HEK293T (cell line): ENCODE data around the gene THAP3.

Experiments
- CTCF ChIA-PET: fragments of 350-600 bp; formaldehyde crosslinking; extraction: SDS; loops from one replicate; lab custom pipeline; 2021; ENCODE audit warnings: antibody characterized with exemption, inconsistent platforms; lab: Yijun Ruan, JAX
- POLR2A ChIA-PET: fragments of 350-600 bp; formaldehyde crosslinking; extraction: SDS; loops from one replicate; lab custom pipeline; 2020; ENCODE audit warnings: antibody characterized with exemption, inconsistent platforms; lab: Yijun Ruan, JAX
- DNase-seq: peaks from one replicate; pipeline ENCODE4 v3.0.0; 2012; ENCODE audit warnings: mixed read lengths; ENCODE audit errors: extremely low spot score
- ARNT ChIP-seq: fragments of 450-650 bp; IDR thresholded peaks from 2 replicates; pipeline ENCODE4 v1.6.1; 2017; ENCODE audit warnings: mild to moderate bottlenecking
- BHLHE40 ChIP-seq: fragments of 450-650 bp; IDR thresholded peaks from 2 replicates; pipeline ENCODE4 v1.6.1; 2016; ENCODE audit warnings: mild to moderate bottlenecking, moderate library complexity, borderline replicate concordance
- CTBP1 ChIP-seq: fragments of 450-650 bp; IDR thresholded peaks from 2 replicates; pipeline ENCODE4 v1.6.1; 2016; ENCODE audit warnings: borderline replicate concordance
- ELF4 ChIP-seq: fragments of 450-650 bp; IDR thresholded peaks from 2 replicates; pipeline ENCODE4 v1.6.1; 2017; ENCODE audit warnings: antibody characterized with exemption
- FOXA1 ChIP-seq: fragments of 450-650 bp; IDR thresholded peaks from 2 replicates; pipeline ENCODE4 v1.6.1; 2016; ENCODE audit warnings: mild to moderate bottlenecking
- FOXK2 ChIP-seq: fragments of 450-650 bp; IDR thresholded peaks from 2 replicates; pipeline ENCODE4 v1.6.1; 2016; ENCODE audit warnings: mild to moderate bottlenecking
- FOXM1 ChIP-seq: fragments of 450-650 bp; IDR thresholded peaks from 2 replicates; pipeline ENCODE4 v1.6.1; 2017; ENCODE audit warnings: mild to moderate bottlenecking, borderline replicate concordance
- HDGF ChIP-seq: fragments of 450-650 bp; IDR thresholded peaks from 2 replicates; pipeline ENCODE4 v1.6.1; 2017; ENCODE audit warnings: antibody characterized with exemption, borderline replicate concordance
- L3MBTL2 ChIP-seq: fragments of 450-650 bp; conservative IDR thresholded peaks from 2 replicates; pipeline ENCODE4 v1.6.1; 2016; ENCODE audit warnings: mild to moderate bottlenecking
- LEF1 ChIP-seq: fragments of 450-650 bp; IDR thresholded peaks from 2 replicates; pipeline ENCODE4 v1.6.1; 2017; ENCODE audit warnings: mild to moderate bottlenecking, borderline replicate concordance
- NFRKB ChIP-seq: fragments of 450-650 bp; IDR thresholded peaks from 2 replicates; pipeline ENCODE4 v1.6.1; 2016; ENCODE audit warnings: mild to moderate bottlenecking, moderate library complexity
- PKNOX1 ChIP-seq: fragments of 450-650 bp; IDR thresholded peaks from 2 replicates; pipeline ENCODE4 v1.6.1; 2016
- SP1 ChIP-seq: fragments of 450-650 bp; IDR thresholded peaks from 2 replicates; pipeline ENCODE4 v1.6.1; 2017
- SUZ12 ChIP-seq: fragments of 450-650 bp; IDR thresholded peaks from 2 replicates; pipeline ENCODE4 v1.6.1; 2016; ENCODE audit warnings: mild to moderate bottlenecking
- TARDBP ChIP-seq: fragments of 450-650 bp; IDR thresholded peaks from 2 replicates; pipeline ENCODE4 v1.6.1; 2016
- ZNF384 ChIP-seq: fragments of 450-650 bp; IDR thresholded peaks from 2 replicates; pipeline ENCODE4 v1.6.1; 2016

Gene THAP3

GRCh38 chr1:6590046-6590445, 34.6 kb upstream of the THAP3 start:
- ChIA-PET POLR2A (interaction anchor here (0.9 to 2.4 kb wide), 2 partner anchors 10 kb away, joined by 3 to 12 read pairs; partner anchors contain the start of gene ZBTB48), CTCF (no interaction called here)

GRCh38 chr1:6591222-6591621, 33.4 kb upstream of the THAP3 start:
- ChIA-PET CTCF (interaction anchor here (0.7 kb wide), 1 partner anchor 76 kb away, joined by 3 read pairs; no protein-coding TSS in a partner anchor), POLR2A (interaction anchor here (0.6 to 2.7 kb wide), 3 partner anchors 12 to 39 kb away, joined by 3 to 8 read pairs (median 3); partner anchors contain the start of gene ZBTB48)
- DNase-seq = no peak
- TF ChIP-seq SUZ12 (no peak), FOXA1 (no peak), BHLHE40 (no peak), HDGF (no peak), SP1 (no peak), CTBP1 (no peak), LEF1 (no peak)

More at GRCh38 chr1:6590046-6590445, 34.6 kb upstream of the THAP3 start:
- TF ChIP-seq SUZ12 (no peak), FOXK2 (no peak), FOXA1 (no peak), CTBP1 (no peak), BHLHE40 (no peak), TARDBP (no peak), LEF1 (no peak), L3MBTL2 (no peak), FOXM1 (no peak), NFRKB (no peak), ZNF384 (no peak), SP1 (no peak), ELF4 (no peak), ARNT (no peak), HDGF (no peak), PKNOX1 (no peak)
- no peak for DNase-seq

GRCh38 chr1:6591644-6592043, 33.0 kb upstream of the THAP3 start:
- DNase-seq = no peak
- TF ChIP-seq CTBP1 (no peak), SUZ12 (no peak), ELF4 (no peak), ARNT (no peak), L3MBTL2 (no peak)
- ChIA-PET CTCF (no interaction called here), POLR2A (interaction anchor here (0.6 to 2.7 kb wide), 3 partner anchors 12 to 39 kb away, joined by 3 to 8 read pairs (median 3); partner anchors contain the start of gene ZBTB48)

- ChIA-PET CTCF (no interaction called here), POLR2A (interaction anchor here (2.7 kb wide), 1 partner anchor 13 kb away, joined by 8 read pairs; the partner anchor contains the start of gene ZBTB48)
- no peak for DNase-seq
- TF ChIP-seq BHLHE40 = no peak
- no peak for TF ChIP-seq NFRKB
- no peak for TF ChIP-seq CTBP1
- no peak for TF ChIP-seq TARDBP
- no peak for TF ChIP-seq SUZ12
- TF ChIP-seq PKNOX1 = no peak
- no peak for TF ChIP-seq L3MBTL2
- no peak for TF ChIP-seq ZNF384
- TF ChIP-seq FOXM1 = no peak
- TF ChIP-seq ARNT = no peak
- TF ChIP-seq HDGF = no peak
- no peak for TF ChIP-seq FOXK2
- TF ChIP-seq SP1 = no peak
- TF ChIP-seq FOXA1 = no peak
These were observed 32.2 kb upstream of the THAP3 start for GRCh38 chr1:6592441-6592840.

GRCh38 chr1:6592865-6593593, 31.6 kb upstream of the THAP3 start:
- ChIA-PET CTCF (no interaction called here), POLR2A (interaction anchor here (2.7 kb wide), 1 partner anchor 13 kb away, joined by 8 read pairs; the partner anchor contains the start of gene ZBTB48)
- DNase-seq = no peak
- TF ChIP-seq PKNOX1 = no peak
- no peak for TF ChIP-seq CTBP1
- no peak for TF ChIP-seq LEF1
- no peak for TF ChIP-seq ELF4
- no peak for TF ChIP-seq L3MBTL2
- no peak for TF ChIP-seq HDGF
- TF ChIP-seq NFRKB = no peak
- TF ChIP-seq FOXK2 = no peak
- no peak for TF ChIP-seq SP1
- TF ChIP-seq FOXA1 = no peak
- TF ChIP-seq SUZ12 = no peak
- TF ChIP-seq TARDBP = no peak
- TF ChIP-seq FOXM1 = no peak
- no peak for TF ChIP-seq ARNT
- TF ChIP-seq BHLHE40 = no peak
- TF ChIP-seq ZNF384 = no peak

- DNase-seq = no peak
- ChIA-PET CTCF (no interaction called here), POLR2A (no interaction called here)
- TF ChIP-seq ZNF384 = no peak
- no peak for TF ChIP-seq TARDBP
- TF ChIP-seq PKNOX1 = no peak
- TF ChIP-seq LEF1 = no peak
- TF ChIP-seq ARNT = no peak
- TF ChIP-seq HDGF = no peak
- TF ChIP-seq SP1 = no peak
- no peak for TF ChIP-seq FOXA1
- no peak for TF ChIP-seq ELF4
These were observed 30.9 kb upstream of the THAP3 start for GRCh38 chr1:6593810-6594209.
